GM15510 (cell line): Measurements from ENCODE around the gene CCNF.

Source experiments
- POLR2A ChIP-seq: IDR thresholded peaks from 3 replicates; pipeline ENCODE4 v1.6.1; 2011; ENCODE audit warnings: borderline replicate concordance; ENCODE audit not compliant: insufficient read length; ENCODE audit errors: extremely low read depth

CCNF gene

DNA sequence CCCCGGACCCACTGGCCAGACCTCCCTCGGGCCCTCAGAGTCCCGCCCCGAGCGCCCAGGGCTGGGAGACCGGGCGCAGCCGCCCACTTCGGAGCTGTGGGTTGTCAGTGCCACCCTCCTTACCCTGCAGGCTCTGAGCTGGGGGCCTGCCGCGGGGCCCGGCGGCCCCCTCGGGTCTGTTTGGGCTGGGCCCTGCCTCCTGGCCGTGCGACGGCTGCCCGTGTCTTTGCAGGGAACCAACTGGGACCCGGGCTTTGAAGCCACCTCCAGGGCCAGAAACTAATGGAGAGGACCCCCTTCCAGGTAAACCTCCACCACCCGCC, 31.1 kb downstream of the CCNF start:
- no peak for TF ChIP-seq POLR2A

DNA sequence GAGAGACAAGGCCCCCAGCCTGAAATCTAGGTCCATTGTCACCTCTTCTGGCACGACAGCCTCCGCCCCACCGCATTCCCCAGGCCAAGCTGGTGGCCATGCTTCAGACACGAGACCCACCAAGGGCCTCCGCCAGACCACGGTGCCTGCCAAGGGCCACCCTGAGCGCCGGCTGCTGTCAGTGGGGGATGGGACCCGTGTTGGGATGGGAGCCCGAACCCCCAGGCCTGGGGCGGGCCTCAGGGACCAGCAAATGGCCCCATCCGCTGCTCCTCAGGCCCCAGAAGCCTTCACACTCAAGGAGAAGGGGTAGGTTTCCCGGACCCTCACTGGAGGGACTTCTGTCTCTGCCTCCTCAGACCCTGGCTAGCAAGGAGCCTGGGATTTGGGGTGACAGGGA, 31.7 kb downstream of the CCNF start:
- no peak for TF ChIP-seq POLR2A

DNA sequence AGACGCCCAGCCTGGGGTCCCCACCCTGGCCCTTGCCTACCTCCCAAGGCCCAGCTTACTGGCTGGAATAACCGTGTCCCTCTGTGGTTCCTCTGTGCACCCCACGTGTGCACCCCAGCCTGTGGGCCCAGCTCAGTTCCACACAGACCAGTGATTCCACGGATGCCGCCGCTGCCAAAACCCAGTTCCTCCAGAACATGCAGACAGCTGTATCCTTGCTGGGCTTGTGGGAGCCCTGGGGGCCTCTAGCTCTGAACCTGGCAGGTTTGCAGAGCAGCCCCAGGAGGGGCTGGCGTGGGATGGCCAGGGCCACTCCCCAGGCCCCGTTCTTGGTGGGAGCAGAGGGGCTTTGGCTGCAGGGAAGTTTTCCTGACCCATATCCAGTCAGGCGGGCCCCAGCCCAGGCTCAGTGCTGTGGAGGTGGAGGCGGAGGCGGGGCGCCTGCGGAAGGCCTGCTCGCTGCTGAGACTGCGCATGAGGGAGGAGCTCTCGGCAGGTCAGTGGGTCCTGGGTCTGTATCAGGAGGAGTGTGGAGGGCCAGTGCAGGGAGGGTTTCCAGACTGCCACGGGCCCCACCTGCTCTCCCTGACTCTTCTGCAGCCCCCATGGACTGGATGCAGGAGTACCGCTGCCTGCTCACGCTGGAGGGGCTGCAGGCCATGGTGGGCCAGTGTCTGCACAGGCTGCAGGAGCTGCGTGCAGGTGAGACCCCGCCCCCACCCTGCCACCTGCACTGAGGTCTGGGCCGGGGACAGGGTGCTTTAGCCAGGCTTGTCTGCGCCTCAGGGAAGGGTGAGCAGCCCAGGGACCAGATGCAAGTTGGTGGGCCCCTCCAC, 33.0 kb downstream of the CCNF start:
- TF ChIP-seq POLR2A = no peak

DNA sequence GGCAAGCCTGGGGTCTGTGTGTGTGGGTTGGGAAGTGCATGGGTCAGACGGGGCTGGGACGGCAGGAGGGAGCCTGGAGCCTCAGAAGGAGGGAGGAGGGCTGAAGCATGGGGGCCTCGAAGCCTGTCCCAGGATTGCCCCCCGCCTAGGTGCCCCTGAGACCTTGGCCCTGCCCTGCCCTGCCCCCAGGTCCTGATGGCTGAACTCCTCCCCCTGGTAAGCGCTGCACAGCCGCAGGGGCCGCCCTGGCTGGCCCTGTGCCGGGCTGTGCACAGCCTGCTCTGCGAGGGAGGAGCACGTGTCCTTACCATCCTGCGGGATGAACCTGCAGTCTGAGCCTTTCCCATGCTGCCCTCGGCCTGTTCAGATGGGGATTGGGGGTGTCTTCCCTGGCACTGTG, 35.1 kb downstream of the CCNF start:
- TF ChIP-seq POLR2A = no peak

DNA sequence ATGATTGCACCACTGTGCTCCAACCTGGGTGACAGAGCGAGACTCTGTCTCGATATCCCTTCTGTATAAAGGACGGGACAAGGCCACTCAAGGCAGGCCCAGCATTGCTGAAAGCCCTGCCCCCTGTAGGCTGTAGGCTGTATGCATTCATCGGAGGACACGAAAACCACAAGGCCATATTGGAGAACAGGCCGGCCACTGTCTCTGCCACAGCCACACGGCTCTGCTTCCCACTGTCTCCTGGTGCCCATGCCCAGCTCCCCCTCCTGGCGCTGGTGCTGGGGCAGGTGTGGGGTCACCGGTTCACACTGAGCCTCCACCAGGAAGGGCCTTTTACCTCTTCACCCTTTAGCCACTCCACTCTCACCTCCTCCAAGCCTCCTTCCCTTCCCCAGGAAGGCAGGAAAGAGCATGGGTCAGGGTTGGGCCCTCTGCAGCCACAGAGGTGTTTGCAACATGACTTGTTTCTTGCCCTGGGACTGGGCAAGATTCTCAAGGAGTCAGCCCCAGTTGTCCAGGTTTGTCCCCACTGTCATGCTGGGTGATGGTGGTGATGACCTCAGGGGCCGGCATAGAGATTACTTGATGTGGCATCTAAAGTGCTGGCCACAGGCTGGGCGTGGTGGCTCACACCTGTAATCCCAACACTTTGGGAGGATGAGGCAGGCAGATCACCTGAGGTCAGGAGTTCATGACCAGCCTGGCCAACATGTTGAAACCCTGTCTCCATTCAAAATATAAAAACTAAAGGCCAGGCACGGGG, 36.6 kb downstream of the CCNF start:
- TF ChIP-seq POLR2A = no peak

DNA sequence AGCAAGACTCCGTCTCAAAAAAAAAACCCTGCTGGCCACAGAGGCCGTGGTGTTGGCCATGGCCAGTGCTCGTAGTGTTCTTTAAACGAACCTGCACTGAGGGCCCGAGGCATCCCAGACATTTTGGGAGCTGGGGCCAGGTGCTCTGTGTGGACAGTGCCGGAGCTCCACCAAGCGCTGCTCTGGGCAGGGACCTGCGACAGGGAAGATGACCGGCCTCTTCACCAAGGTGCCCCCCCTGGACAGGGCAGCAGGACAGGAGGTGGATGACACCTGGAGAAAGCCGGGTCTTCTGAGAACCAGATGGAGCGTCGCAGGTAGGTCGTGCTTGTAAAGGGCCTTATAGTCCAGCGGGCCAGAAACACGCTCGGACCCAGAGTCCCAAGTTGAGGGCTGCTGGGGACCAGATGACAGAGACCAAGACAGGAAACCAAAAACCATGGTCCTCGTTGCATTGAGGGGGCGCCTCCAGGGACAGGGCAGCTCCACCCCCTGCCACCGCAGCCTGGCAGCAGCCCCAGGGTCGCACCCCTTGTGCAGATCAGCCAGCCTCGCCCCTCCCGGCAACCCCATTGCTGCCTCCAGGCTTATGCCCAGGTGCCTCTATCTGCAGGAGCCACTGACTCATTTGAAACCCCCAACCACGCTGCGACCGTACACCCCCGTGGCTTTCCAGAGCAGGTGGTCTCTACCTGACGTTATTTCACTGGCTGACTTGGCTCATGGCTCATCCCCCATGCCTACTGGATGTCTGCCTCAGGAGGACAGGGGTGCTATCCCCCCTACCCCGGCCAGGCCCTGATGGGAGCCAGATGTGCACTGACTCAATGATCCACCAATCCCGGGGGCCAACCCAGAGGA, 37.6 kb downstream of the CCNF start:
- no peak for TF ChIP-seq POLR2A

DNA sequence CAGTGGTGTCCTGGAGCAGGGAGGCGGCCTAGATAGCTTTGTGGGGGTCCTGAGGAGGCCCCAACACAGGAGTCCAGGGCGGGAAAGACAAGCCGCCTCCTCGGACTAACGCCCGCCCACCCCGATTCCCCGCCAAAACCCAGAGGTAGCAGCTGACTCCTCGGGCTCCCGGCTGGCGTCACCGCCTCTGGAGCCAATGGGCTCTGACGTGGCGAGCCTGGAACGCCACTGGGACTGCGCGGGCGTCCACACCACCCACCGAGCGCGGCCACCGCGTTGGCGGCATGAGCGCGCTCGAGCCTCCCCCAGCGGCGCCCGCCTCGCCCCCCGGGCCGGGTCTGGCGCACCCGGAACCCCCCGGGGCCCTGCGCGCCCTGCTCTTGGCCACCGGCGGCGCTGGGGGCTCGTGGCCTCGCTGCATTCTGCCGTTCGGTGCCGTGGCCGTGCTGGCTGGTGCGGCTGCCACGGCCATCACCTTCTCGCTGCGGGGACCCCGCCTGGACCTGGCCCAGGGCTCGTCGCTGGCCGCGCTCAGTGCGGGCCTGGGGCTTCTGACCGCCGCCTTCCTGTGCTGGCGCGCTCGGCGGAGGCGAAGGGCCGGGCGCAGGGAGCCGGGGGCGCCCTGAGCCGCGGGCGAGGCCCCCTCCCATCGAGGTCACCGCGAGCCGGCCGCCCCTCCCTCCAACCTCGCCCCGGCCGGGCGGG, 38.4 kb downstream of the CCNF start:
- TF ChIP-seq POLR2A = peak; percentile 17

DNA sequence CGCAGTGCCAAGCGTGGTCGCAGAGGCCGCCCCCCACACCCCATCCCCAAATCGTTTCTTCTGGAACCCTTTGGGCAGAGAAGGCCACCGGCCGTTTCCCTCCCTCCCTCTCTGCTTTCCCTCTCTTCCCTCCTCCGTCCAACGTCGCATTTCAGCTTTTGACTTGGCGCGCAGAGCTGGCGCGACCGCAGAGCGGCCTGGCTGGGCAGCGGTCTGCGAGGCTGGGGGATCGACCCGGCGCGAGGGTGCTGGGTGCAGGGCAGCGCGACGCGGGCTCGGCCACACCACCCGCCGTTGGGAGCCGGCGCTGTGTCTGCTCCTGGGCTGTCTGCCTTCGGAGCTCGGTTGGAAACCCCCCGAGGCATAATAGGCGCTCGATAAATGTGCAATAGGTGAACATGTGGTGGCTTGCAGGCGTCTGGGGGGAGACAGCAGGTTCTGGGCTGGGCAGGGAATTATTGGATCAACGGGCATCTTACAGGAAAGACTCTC, 39.0 kb downstream of the CCNF start:
- peak; percentile 17 for TF ChIP-seq POLR2A

DNA sequence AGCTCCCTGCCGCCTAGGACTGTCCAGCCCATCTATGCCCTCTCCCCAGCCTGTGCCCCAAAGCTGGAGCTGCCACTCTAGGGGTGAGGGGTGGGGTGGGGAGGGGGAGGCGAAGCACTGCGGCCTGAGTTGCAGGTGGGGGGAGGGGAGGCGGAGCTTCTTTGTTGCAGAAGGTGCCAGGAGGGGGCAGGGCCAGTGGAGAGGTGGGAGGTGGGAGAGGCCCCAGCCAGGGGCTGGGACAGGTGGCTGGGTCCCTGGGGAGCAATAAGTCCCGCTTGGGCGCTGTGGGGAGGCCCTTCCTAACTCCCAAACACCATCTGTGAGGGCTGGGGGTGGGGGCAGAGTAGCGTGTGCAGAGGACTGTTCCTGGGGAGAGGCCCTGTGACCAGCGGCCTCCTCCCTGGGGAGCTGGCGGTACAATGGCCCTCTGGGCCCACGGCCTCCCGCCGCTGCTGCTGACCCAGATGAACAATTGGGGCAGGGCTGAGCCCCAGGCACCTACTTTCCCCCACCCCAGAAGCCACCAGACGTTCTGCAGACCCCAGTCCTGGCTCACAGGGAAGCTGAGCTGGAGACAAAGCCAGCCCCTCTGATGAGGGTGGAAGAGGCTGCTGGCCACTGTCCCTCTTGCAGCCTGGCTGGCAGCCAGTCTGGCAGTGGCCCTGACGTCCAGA, 39.6 kb downstream of the CCNF start:
- no peak for TF ChIP-seq POLR2A

DNA sequence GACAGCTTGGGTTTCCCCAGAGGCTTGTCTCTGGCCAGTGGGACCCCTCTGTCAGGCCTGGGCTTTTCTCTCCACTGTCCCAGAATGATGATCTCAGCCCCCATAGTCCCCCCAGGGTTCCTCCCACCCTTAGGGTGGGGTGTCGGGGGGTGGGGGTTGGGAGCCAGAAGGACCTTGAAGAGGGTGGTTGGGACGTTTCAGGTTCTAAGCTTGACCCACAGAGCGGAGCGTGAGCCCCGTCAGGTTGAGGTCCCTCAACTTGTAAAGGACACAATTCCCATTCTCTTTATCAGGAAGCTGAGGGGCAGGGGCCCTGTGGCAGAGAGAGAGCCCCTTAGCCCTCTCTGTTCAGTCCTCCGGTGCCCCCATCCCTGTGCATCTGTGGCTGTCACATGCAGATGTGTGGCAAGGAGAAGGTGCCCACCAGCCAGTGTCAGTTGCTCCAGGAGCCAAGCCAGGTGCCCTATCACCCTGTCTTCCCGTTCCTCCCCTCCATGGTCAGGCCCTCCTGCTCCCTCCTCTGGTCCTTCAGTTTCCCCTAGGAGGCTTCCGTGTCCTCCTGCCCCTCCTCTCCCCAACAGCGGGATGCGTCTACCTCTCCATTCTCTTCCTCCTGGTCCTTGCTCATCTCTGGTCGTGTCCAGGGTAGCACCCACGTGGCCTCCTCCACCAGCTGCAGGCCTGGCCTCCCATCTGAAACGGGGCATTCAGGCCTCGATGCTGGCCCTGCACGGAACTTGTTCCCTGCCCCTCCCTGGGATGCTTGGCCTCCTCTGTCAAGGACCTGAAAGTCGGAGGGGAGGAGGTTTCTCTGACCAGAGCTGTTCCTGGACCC, 40.4 kb downstream of the CCNF start:
- TF ChIP-seq POLR2A = no peak

DNA sequence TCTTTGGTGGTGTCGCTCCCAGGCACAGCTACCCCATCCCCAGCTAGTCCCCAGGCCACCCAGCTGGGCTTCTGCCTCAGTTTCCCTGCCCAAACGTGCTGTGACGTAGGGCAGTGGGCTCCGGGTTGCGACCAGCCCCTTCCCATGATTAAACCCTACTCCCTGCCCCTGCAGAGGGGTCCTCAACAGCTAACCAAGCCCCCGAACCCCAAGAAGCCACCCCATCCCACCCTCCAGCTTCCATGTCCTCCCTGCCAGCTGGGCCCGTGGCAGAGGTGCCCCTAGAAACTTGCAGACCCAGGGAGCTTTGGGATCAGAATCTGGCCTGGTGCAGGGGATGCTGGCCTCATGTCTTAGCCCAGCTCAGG, 41.0 kb downstream of the CCNF start:
- TF ChIP-seq POLR2A = no peak

DNA sequence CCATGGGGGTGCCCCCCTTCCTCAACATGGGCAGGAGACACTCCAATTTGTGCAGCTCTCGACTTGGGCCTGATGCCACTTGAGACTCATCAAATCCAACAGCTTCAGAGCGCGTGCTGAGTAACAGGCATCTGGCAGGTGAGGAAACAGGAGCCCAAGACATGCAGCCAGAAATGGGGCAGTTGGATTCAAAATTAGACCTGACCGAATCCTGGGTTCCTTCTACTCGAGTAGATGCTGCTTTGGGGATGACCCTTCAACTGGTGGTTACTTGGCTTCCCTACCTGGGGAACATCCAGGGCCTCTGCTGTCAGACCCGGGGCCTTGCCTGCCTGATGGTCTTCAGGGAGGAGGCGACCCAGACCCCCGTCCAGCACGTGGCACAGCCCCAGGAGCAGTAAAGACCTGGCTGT, 41.4 kb downstream of the CCNF start:
- no peak for TF ChIP-seq POLR2A

DNA sequence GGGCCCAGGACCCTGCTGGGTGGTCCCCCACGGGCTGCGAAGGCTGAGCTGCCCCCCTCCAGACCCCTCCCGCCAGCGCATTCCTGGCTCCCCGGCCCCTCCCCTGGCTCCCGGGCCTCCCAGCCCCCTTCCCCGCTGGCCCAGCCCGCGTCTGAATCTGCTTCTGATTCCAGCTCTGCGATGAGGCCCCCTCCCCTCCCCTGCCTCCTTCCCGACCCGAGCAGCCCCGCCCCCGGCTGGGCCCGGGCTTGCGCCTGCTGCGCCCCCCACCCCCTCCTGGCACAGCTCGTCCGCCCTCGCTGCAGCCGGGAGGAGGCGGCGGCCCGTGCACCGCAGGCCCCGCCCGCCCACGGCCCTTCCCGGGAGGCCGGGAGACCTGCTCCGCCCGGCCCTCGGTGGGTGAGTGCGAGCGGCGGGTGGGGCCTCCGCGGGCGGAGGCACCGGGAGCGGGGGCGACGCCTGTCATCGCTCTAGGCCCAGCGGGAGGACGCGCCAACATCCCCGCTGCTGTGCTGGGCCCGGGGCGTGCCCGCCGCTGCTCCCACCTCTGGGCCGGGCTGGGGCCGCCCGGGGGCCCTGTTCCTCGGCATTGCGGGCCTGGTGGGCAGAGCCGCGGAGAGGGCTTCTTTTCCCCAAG, 41.9 kb downstream of the CCNF start, which contains the start of gene NTN3:
TSS of gene NTN3 (plus strand) at position 282 of the 637 bp plus-strand sequence. CDS start 405 bp downstream, outside the sequence.
- TF ChIP-seq POLR2A = no peak
